PC-9 (cell line): ENCODE results near the gene SUN1. TPM values are rescaled to one million over a fixed set of nuclear protein-coding genes. Genes with fewer than 3 reads are reported as not detected.

Experiments used
- BruUV-seq: library from RNA; stranded (reverse); fragments of 400-500 nt; replicated peaks from 2 replicates; lab custom pipeline; 2021; lab: Mats Ljungman, UMichigan
- CTCF ChIA-PET: fragments of 300-600 bp; sonication (Branson Sonifier 250); formaldehyde crosslinking; loops from one replicate; lab custom pipeline; 2022; ENCODE audit warnings: antibody characterized with exemption; lab: Charles Lee
- POLR2A ChIA-PET: fragments of 300-600 bp; sonication (Branson Sonifier 250); formaldehyde crosslinking; loops from one replicate; lab custom pipeline; 2022; ENCODE audit warnings: antibody characterized with exemption; ENCODE audit not compliant: unreplicated experiment; lab: Charles Lee
- DNase-seq, 2 experiments: peaks; one replicate each; pipeline versions ENCODE4 v3.0.0 to v3.0.0-alpha.2; 2015 to 2022; ENCODE audit warnings: mixed read lengths in 1 of 2
- H2AFZ ChIP-seq: fragments of 200-600 bp; sonication (generic); 2 replicates; pipeline ENCODE4 v1.8.1; 2017; ENCODE audit warnings: antibody characterized with exemption
- H3F3A ChIP-seq: fragments of 200-600 bp; sonication (generic); 2 replicates; pipeline ENCODE4 v1.8.1; 2017; ENCODE audit warnings: antibody characterized with exemption, mild to moderate bottlenecking, low read depth; ENCODE audit not compliant: insufficient read depth
- H3K27ac ChIP-seq: fragments of 200-600 bp; sonication (generic); 2 replicates; pipeline ENCODE4 v1.6.1; 2016; ENCODE audit warnings: mixed run types
- H3K27me3 ChIP-seq: fragments of 200-600 bp; sonication (generic); 2 replicates; pipeline ENCODE4 v1.6.1; 2016; ENCODE audit warnings: low read depth, mixed run types; ENCODE audit not compliant: insufficient read depth
- H3K36me3 ChIP-seq: fragments of 200-600 bp; sonication (generic); 2 replicates; pipeline ENCODE4 v1.6.1; 2016; ENCODE audit warnings: low read depth, mixed run types
- H3K4me1 ChIP-seq: fragments of 200-600 bp; sonication (generic); replicated peaks from 2 replicates; pipeline ENCODE4 v1.6.1; 2016; ENCODE audit warnings: mixed run types; ENCODE audit not compliant: insufficient read depth
- H3K4me2 ChIP-seq: fragments of 200-600 bp; sonication (generic); 2 replicates; pipeline ENCODE4 v1.6.1; 2017; ENCODE audit warnings: mixed run types
- H3K4me3 ChIP-seq: fragments of 200-600 bp; sonication (generic); 2 replicates; pipeline ENCODE4 v1.6.1; 2016; ENCODE audit warnings: mixed run types
- H3K79me2 ChIP-seq: fragments of 200-600 bp; sonication (generic); 2 replicates; pipeline ENCODE4 v1.6.1; 2017; ENCODE audit warnings: low read depth, mixed run types
- H3K9me2 ChIP-seq: fragments of 200-600 bp; sonication (generic); 2 replicates; pipeline ENCODE4 v1.8.1; 2017; ENCODE audit warnings: mild to moderate bottlenecking; ENCODE audit not compliant: insufficient read depth
- H3K9me3 ChIP-seq: fragments of 200-600 bp; sonication (generic); 2 replicates; pipeline ENCODE4 v1.8.1; 2016; ENCODE audit warnings: low read depth; ENCODE audit not compliant: insufficient read depth
- H4K20me1 ChIP-seq: fragments of 200-600 bp; sonication (generic); 2 replicates; pipeline ENCODE4 v1.8.1; 2017; ENCODE audit not compliant: insufficient read depth
- CTCF ChIP-seq: fragments of 200-600 bp; sonication (generic); conservative IDR thresholded peaks from 2 replicates; pipeline ENCODE4 v1.6.1; 2017; ENCODE audit warnings: mixed run types, antibody characterized with exemption, mild to moderate bottlenecking, moderate library complexity
- EZH2 ChIP-seq: fragments of 200-600 bp; sonication (generic); IDR thresholded peaks from 2 replicates; pipeline ENCODE4 v1.8.0; 2017; ENCODE audit warnings: antibody characterized with exemption, low read depth
- intact Hi-C: fragments of 100-400 bp; cut with micrococcal nuclease; formaldehyde crosslinking; loops from one replicate; pipeline ENCODE4 v1.10.0; 2022; ENCODE audit not compliant: unreplicated experiment
- total RNA-seq: library from RNA; stranded (reverse); gene quantifications from 2 replicates; pipeline ENCODE4 v1.2.3, GENCODE V29; 2021

The SUN1 gene
- total RNA-seq, 1 experiment from 2014 or later = 245 TPM

GRCh38 chr7:903921-904755 lies 71.9 kb downstream of the SUN1 start:
- POLR2A ChIA-PET = no interaction called here

GRCh38 chr7:904847-905246 lies 72.6 kb downstream of the SUN1 start:
- no TSS peak for BruUV-seq
- Histone ChIP-seq H2AFZ (no peak overlapping the region), H3K27me3 (no peaks in the 10 kb centered on the region), H3K4me2 (no peak overlapping the region), H3K36me3 (no peaks in the 10 kb centered on the region), H3K9me2 (no peaks in the 10 kb centered on the region), H3K4me3 (no peak overlapping the region), H3K9me3 (no peaks in the 10 kb centered on the region), H3K27ac (no peak overlapping the region), H3F3A (peaks cover 18% of the 10 kb centered on the region; the same call in 1 of the 2 replicates), H3K4me1 (peaks cover 4% of the 10 kb centered on the region), H4K20me1 (no peaks in the 10 kb centered on the region), H3K79me2 (no peaks in the 10 kb centered on the region)
- ChIA-PET POLR2A (no interaction called here), CTCF (no interaction called here)
- intact Hi-C loops = no loop called here
- no peak for DNase-seq
- TF ChIP-seq CTCF (no peak), EZH2 (no peak)

More at GRCh38 chr7:903921-904755, 71.9 kb downstream of the SUN1 start:
- no peaks in the 10 kb centered on the region for H3K79me2 ChIP-seq
- no peaks in the 10 kb centered on the region for H4K20me1 ChIP-seq
- no peaks in the 10 kb centered on the region for H3K9me3 ChIP-seq
- H3F3A ChIP-seq = peaks cover 18% of the 10 kb centered on the region; the same call in 1 of the 2 replicates
- no peaks in the 10 kb centered on the region for H3K36me3 ChIP-seq
- H3K27ac ChIP-seq = no peak overlapping the region
- H3K9me2 ChIP-seq = no peaks in the 10 kb centered on the region
- H3K4me1 ChIP-seq = peaks cover 4% of the 10 kb centered on the region
- CTCF ChIA-PET = no interaction called here
- intact Hi-C loops = no loop called here
- H2AFZ ChIP-seq = no peak overlapping the region
- TF ChIP-seq EZH2 = no peak
- TF ChIP-seq CTCF = no peak
- no peaks in the 10 kb centered on the region for H3K27me3 ChIP-seq
- H3K4me2 ChIP-seq = no peak overlapping the region
- no TSS peak for BruUV-seq
- H3K4me3 ChIP-seq = no peak overlapping the region
- DNase-seq = no peak

DNA sequence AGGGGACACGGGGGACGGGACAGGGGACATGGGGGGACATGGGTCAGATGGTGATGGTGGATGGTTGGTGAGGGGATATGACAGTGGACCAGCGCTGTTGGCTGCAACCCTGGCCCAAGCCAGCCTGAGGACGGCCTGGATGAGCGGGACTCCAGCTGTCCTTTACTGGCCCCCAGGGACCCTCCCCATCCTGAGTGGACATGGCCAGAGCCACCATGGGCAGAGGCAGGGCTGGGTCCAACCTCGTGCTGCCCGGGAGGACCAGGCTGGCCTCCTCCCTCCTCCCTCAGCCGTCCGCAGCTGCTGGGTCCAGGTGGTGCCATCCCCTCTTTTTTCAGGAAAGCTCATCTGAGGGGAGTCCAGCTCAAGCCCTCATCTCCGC lies 74.5 kb downstream of the SUN1 start:
- no peaks in the 10 kb centered on the region for H4K20me1 ChIP-seq
- intact Hi-C loops = no loop called here
- H3F3A ChIP-seq = peaks cover 12% of the 10 kb centered on the region; the same call in 1 of the 2 replicates
- H3K36me3 ChIP-seq = no peaks in the 10 kb centered on the region
- H3K27ac ChIP-seq = no peak overlapping the region
- no peaks in the 10 kb centered on the region for H3K79me2 ChIP-seq
- no peak overlapping the region for H3K4me2 ChIP-seq
- CTCF ChIA-PET = no interaction called here
- H3K4me1 ChIP-seq = no peaks in the 10 kb centered on the region
- no peaks in the 10 kb centered on the region for H3K9me3 ChIP-seq
- H3K9me2 ChIP-seq = no peaks in the 10 kb centered on the region
- no peak overlapping the region for H2AFZ ChIP-seq
- TF ChIP-seq EZH2 = no peak
- TF ChIP-seq CTCF = no peak
- H3K4me3 ChIP-seq = no peak overlapping the region
- POLR2A ChIA-PET = no interaction called here
- H3K27me3 ChIP-seq = no peaks in the 10 kb centered on the region
- DNase-seq = no peak
- BruUV-seq = no TSS peak
